ENCODE results near the gene ADAMTS3. TPM values are rescaled to one million over a fixed set of nuclear protein-coding genes. Genes with fewer than 3 reads are reported as not detected.

ADAMTS3 gene
- total RNA-seq, 1 donor from 2014 or later, result 0.27 TPM

GRCh38 chr4:72283357-72283756, 285.7 kb downstream of the ADAMTS3 start:
- DNase-seq (no peak), ATAC-seq (ENCODE audit: poor library complexity) (no peak)
- intact Hi-C loops (cut with DNase I), result no loop called here

- intact Hi-C loops (cut with DNase I), result no loop called here
- DNase-seq, result no peak
- no peak for ATAC-seq (ENCODE audit: poor library complexity)
Observed at GRCh38 chr4:72280252-72280651, 288.8 kb downstream of the ADAMTS3 start.

GRCh38 chr4:72275381-72275780, 293.6 kb downstream of the ADAMTS3 start:
- intact Hi-C loops (cut with DNase I), result no loop called here
- no peak for DNase-seq
- ATAC-seq (ENCODE audit: poor library complexity), result no peak

GRCh38 chr4:72274251-72274650, 294.8 kb downstream of the ADAMTS3 start:
- intact Hi-C loops (cut with DNase I), result no loop called here
- DNase-seq (no peak), ATAC-seq (ENCODE audit: poor library complexity) (no peak)

GRCh38 chr4:72255269-72255668, 313.8 kb downstream of the ADAMTS3 start:
- ATAC-seq (ENCODE audit: poor library complexity) (no peak), DNase-seq (no peak)
- intact Hi-C loops (cut with DNase I), result no loop called here

- ATAC-seq (ENCODE audit: poor library complexity) (no peak), DNase-seq (no peak)
- intact Hi-C loops (cut with DNase I), result no loop called here
Observed at GRCh38 chr4:72243641-72244040, 325.4 kb downstream of the ADAMTS3 start.

GRCh38 chr4:72239487-72240116, 329.4 kb downstream of the ADAMTS3 start:
- intact Hi-C loops (cut with DNase I), result no loop called here
- no peak for ATAC-seq (ENCODE audit: poor library complexity)
- DNase-seq, result no peak

All from Right ventricle myocardium superior (tissue), 1 donor.